SW480 (cell line): ENCODE data around the gene ZNF384.
"Not testable (repeated sequence)": the region's sequence is repeated elsewhere in the genome, so short reads cannot be mapped to it uniquely, and the experiment has no call there.

Experiments used
- DNase-seq: peaks from one replicate; pipeline ENCODE4 v3.0.0-alpha.2; 2016; ENCODE audit warnings: low spot score

ZNF384 gene

GRCh38 chr12:6688999-6689882 is at the start of gene ZNF384:
ZNF384 (minus strand) TSS chr12:6689375; CDS start chr12:6679520, 9,855 bp downstream.
- peak; percentile 100 for DNase-seq

GRCh38 chr12:6736754-6737153 is 47.6 kb upstream of the ZNF384 start:
- DNase-seq: no peak

GRCh38 chr12:6735448-6736191 is 46.4 kb upstream of the ZNF384 start:
- DNase-seq: peak; percentile 80

- DNase-seq: no peak
These were observed 45.6 kb upstream of the ZNF384 start for GRCh38 chr12:6734506-6735387.

GRCh38 chr12:6730169-6730568 is 41.0 kb upstream of the ZNF384 start:
- DNase-seq: no peak

- no peak for DNase-seq
These were observed 40.0 kb upstream of the ZNF384 start for GRCh38 chr12:6729186-6729585.

- DNase-seq: no peak
These were observed 36.2 kb upstream of the ZNF384 start for GRCh38 chr12:6725350-6725749.

GRCh38 chr12:6724409-6724797 is 35.2 kb upstream of the ZNF384 start:
- peak; percentile 61 for DNase-seq

- DNase-seq: peak; percentile 100
These were observed 34.6 kb upstream of the ZNF384 start, which contains the start of gene COPS7A for GRCh38 chr12:6723607-6724408. COPS7A (plus strand) TSS chr12:6724046; CDS start chr12:6724657, 611 bp downstream.

- DNase-seq: no peak
These were observed 33.7 kb upstream of the ZNF384 start for GRCh38 chr12:6722863-6723262.

GRCh38 chr12:6716874-6717437 is 27.8 kb upstream of the ZNF384 start:
- DNase-seq: no peak

GRCh38 chr12:6716031-6716873 is 27.1 kb upstream of the ZNF384 start:
- not testable (repeated sequence) for DNase-seq

GRCh38 chr12:6708960-6709394 is 19.8 kb upstream of the ZNF384 start:
- no peak for DNase-seq

GRCh38 chr12:6708351-6708750 is 19.2 kb upstream of the ZNF384 start:
- DNase-seq: not testable (repeated sequence)

GRCh38 chr12:6703631-6704030 is 14.5 kb upstream of the ZNF384 start:
- peak; percentile 64 for DNase-seq

- DNase-seq: no peak
These were observed 12.0 kb upstream of the ZNF384 start for GRCh38 chr12:6701078-6701768.

- DNase-seq: no peak
These were observed 11.5 kb upstream of the ZNF384 start, which contains the start of gene PIANP for GRCh38 chr12:6700646-6701051. PIANP (minus strand) TSS chr12:6700815; CDS start chr12:6698061, 2,754 bp downstream.

GRCh38 chr12:6699989-6700645 is 10.9 kb upstream of the ZNF384 start:
- no peak for DNase-seq
